Testis (tissue), 2 donors: Measurements from ENCODE around the gene RASL11A.

Source experiments
- POLR2A ChIP-seq: fragments of 450-650 bp; IDR thresholded peaks from one replicate; pipeline ENCODE4 v1.6.1; 2017; ENCODE audit warnings: antibody characterized with exemption, mild to moderate bottlenecking, moderate library complexity
- TF ChIP-seq, protein P1 (sequence below), 3 experiments: fragments of 450-650 bp in 2 of 3; fragments of 200-600 bp in 1 of 3; sonication (generic) in 1 of 3; IDR thresholded peaks; one replicate each; pipeline ENCODE4 v1.5.1; 2016 to 2019; ENCODE audit warnings: antibody characterized with exemption in 3 of 3, mild to moderate bottlenecking in 2 of 3, moderate library complexity in 1 of 3

- TF ChIP-seq, protein P1, sequence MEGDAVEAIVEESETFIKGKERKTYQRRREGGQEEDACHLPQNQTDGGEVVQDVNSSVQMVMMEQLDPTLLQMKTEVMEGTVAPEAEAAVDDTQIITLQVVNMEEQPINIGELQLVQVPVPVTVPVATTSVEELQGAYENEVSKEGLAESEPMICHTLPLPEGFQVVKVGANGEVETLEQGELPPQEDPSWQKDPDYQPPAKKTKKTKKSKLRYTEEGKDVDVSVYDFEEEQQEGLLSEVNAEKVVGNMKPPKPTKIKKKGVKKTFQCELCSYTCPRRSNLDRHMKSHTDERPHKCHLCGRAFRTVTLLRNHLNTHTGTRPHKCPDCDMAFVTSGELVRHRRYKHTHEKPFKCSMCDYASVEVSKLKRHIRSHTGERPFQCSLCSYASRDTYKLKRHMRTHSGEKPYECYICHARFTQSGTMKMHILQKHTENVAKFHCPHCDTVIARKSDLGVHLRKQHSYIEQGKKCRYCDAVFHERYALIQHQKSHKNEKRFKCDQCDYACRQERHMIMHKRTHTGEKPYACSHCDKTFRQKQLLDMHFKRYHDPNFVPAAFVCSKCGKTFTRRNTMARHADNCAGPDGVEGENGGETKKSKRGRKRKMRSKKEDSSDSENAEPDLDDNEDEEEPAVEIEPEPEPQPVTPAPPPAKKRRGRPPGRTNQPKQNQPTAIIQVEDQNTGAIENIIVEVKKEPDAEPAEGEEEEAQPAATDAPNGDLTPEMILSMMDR (IDR thresholded peaks at IDR 0.05): no peak
- TF ChIP-seq POLR2A: no peak
Observed at GRCh38 chr13:27236478-27236877, 34.2 kb upstream of the RASL11A start.
